HFF-Myc (cell line): ENCODE results near the gene SSBP3.

Experiments
- DNase-seq: peaks from one replicate; pipeline ENCODE4 v3.0.0-alpha.2; 2011; ENCODE audit warnings: low read depth; ENCODE audit errors: extremely low read depth
- H3K4me3 ChIP-seq: replicated peaks from 2 replicates; pipeline ENCODE4 v1.5.1; 2011; ENCODE audit warnings: low read depth, mild to moderate bottlenecking, control low read depth, low read length
- TF ChIP-seq, protein P1 (sequence below): IDR thresholded peaks from 2 replicates; pipeline ENCODE4 v1.5.1; 2012; ENCODE audit warnings: mild to moderate bottlenecking, low read depth, low read length, control low read depth; ENCODE audit errors: missing control alignments

SSBP3 gene

DNA sequence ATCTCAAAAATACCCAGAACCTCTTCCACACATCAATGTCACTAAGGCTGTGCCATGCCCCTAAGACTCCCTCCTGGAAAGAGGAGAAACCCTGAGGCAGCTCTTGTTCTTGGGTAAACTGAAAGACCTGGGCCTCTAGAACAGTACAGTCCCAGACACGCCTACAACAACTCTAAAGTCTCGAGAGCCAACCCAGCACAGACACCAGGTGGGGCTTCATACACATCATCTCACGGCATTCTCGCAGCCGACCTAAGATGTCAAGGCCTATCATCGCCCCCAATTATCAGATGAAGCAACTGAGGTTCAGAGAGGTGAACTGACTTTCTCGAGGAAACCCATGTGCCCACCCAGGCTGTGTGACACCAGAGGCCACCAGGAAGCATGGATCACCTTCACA is 135.7 kb downstream of the SSBP3 start:
- DNase-seq = no peak
- H3K4me3 ChIP-seq = no peak overlapping the region
- TF ChIP-seq, protein P1, sequence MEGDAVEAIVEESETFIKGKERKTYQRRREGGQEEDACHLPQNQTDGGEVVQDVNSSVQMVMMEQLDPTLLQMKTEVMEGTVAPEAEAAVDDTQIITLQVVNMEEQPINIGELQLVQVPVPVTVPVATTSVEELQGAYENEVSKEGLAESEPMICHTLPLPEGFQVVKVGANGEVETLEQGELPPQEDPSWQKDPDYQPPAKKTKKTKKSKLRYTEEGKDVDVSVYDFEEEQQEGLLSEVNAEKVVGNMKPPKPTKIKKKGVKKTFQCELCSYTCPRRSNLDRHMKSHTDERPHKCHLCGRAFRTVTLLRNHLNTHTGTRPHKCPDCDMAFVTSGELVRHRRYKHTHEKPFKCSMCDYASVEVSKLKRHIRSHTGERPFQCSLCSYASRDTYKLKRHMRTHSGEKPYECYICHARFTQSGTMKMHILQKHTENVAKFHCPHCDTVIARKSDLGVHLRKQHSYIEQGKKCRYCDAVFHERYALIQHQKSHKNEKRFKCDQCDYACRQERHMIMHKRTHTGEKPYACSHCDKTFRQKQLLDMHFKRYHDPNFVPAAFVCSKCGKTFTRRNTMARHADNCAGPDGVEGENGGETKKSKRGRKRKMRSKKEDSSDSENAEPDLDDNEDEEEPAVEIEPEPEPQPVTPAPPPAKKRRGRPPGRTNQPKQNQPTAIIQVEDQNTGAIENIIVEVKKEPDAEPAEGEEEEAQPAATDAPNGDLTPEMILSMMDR = no peak

DNA sequence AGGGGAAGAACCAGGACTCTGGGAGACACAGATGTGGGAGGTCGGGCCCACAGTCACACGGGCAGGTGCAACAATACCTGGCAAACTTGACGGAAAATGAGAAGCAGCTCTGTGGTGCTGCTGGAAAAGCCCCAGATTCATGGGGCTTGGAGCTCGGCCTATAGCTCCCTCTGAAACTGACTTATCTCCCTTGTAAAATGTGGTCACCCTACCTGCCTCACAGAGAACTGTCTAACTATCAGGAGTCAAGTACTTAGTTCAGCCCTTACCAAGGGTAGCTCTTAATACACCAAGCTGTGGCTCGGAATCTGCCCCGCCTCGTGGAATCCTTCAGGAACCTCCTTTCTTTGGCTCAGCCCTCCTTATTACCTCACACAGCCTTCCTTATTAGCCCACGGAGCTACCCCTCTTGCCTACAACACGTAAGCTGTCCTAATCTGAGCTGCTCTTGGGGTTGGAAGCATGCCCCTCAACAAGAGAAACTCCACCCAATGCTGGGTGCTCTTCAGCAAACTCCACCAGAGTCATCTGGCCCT is 137.4 kb downstream of the SSBP3 start:
- DNase-seq = no peak
- TF ChIP-seq, protein P1 = no peak
- H3K4me3 ChIP-seq = no peak overlapping the region

DNA sequence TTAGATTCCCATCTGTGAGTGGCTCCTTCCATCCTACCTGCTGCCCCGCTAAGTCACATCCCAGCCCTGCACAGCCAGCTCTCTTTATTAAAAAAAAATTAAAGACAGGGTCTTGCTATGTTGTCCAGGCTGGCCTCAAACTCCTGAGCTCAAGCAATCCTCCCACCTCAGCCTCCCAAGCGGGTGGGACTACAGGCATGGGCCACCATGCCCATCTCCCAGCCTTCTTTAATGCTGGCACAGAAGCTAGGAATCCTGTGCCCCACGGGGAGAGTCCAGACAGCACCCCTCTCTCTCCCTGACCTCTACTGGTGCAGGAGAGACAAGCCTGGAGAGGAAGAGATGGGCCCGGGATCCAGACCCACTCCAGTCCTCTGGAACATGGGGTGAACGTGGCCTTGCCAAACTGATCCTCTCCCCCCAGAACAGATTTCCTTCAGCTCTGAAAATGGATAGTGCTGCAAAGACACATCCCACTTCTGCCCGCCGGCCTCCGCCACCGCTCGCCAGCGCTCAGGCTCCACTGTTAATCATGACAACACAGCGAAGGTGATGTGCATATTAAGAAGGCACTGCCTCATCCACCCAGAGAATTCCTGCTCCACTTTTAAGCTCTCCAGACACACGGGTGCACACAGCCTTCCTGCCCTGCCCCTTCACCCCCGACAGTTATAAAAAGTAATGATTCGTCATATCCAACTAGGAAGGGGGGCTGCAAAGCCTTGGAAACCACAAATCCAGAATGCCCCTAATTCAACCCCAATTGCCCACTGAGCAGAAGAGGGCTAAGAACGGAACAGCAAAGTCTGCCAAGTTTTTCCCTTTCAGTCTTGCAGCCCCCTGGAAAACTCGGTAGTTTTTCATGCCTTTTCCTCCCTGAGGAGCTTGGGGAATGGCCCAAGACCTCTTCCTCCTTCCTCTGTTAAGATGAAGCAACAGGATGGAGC is 138.1 kb downstream of the SSBP3 start:
- no peak overlapping the region for H3K4me3 ChIP-seq
- TF ChIP-seq, protein P1 = no peak
- no peak for DNase-seq

DNA sequence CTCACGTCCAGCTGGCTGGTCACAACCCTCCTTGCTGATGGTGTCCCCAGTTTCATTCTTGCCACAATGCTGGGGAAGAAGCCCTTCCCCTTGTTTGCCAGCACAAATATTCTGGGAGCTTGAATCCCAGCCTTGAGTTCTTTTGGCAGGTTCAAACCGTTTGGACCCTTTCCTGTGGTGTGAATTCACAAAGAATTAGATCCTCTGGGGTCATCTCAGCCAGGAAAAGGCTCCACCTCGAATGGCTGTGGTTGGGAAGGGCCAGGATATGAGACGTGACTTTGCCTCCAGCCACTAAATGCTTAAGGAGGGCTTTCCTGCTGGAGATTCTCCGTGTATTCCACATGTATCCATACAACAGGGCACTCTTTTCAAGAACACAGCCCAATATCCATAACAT is 139.3 kb downstream of the SSBP3 start:
- DNase-seq = no peak
- no peak overlapping the region for H3K4me3 ChIP-seq
- TF ChIP-seq, protein P1 = no peak

DNA sequence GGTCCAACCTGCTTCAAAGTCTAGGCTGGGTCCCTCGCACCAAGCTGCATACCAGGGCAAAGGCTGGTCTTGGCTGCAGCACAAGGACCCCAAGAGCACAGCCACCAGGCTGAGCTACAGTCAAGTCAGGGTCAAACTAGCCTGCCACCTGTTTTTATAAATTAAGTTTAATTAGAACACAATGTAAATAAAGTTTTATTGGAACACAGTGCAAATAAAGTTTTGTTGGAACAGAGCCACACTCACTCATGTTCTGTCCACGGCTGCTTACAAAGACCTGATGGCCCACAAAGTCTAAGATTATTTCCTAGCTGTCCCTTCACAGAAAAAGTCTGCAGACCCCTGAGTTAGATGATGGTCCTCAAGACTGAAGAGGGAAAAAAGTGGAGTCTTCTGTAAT is 140.0 kb downstream of the SSBP3 start:
- TF ChIP-seq, protein P1 = no peak
- no peak overlapping the region for H3K4me3 ChIP-seq
- DNase-seq = no peak

DNA sequence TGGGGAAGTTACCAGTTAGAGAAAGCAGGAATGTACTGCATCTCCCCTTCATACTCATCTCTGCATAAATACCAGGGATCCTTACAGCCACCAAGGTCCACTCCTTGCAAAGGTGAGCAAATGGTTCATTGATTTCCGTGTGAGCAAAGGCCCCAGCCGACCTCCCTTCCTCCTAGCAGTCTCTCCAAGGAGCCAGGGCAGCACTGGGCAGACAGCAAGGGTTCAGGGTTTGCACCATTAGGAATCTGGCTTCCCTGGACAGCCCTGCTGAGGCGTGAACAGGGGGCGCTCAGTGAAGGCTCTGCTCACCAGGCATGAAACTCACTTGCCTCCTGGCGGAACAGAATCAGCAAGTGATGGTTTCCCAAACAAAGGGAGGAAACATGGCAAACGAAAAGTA is 140.5 kb downstream of the SSBP3 start:
- TF ChIP-seq, protein P1 = no peak
- H3K4me3 ChIP-seq = no peak overlapping the region

DNA sequence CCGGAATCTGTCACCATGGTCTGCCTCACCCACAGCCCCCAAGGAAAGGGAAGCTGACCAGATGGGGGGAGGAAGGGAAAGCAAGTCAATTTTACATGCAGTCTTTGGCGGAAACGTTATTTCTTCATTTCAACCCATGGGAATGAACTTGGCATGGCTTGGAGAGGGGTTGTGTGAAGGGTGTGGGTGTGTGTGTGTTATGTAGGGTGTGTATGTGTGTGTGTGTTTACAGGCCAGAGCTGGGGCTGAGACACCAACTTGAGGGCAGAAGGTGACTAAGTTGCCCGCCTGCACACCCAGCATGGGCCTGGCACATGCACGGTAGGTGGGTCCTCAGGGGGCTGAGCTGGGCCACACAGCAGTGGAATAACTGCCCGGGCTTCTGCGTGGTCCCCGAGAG is 141.1 kb downstream of the SSBP3 start:
- no peak for DNase-seq
- TF ChIP-seq, protein P1 = no peak
- H3K4me3 ChIP-seq = no peak overlapping the region

More for the DNA sequence above, 140.5 kb downstream of the SSBP3 start:
- no peak for DNase-seq
